NB4 (cell line): ENCODE measurements around the gene ZNF681.

Experiments
- MYC ChIP-seq: IDR thresholded peaks from 2 replicates; pipeline ENCODE4 v1.6.1; 2011; ENCODE audit warnings: low read depth, low read length
- POLR2A ChIP-seq: IDR thresholded peaks from 2 replicates; pipeline ENCODE4 v1.6.1; 2011; ENCODE audit warnings: mild to moderate bottlenecking; ENCODE audit not compliant: insufficient read length; ENCODE audit errors: extremely low read depth
- TF ChIP-seq, protein P1 (sequence below): IDR thresholded peaks from one replicate; pipeline ENCODE4 v1.5.1; 2012; ENCODE audit warnings: low read depth, low read length
- TF ChIP-seq, protein P2 (sequence below): IDR thresholded peaks from 2 replicates; pipeline ENCODE4 v1.6.1; 2011; ENCODE audit warnings: low read depth, low read length

DNA sequence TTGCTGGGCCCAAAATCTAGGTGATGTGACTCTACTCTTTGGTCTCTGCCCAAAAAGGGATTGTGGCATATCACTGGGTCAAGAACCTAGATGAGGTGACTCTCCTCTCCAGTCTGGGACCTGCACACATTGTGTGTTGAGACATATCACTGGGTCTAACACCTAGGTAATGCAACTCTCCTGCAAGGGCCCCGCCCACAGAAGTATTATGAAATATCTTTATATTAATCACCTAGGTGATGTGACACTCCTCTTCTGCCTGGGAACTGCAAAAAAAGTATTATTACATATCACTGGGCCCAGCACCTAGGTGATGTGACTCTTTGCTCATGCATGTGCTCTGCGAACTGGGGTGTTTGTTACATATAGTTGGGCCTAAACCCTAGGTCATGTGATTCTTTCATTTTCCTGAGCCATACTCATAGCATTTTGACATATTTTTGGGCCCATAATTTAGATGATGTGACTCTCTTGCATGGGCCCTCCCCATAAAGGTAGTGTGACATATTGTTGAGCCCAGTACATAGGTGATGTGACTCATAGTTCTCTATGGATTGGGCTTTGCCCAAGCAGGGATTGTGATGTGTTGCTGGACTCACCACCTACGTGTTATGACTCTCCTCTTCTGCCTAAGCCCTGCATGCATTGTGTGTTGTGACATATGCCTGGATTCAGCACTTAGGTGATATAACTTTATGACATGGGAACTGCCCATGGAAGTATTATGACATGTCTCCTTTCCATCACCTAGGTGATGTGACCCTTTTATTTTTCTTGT lies 11.2 kb upstream of the ZNF681 start:
- TF ChIP-seq, protein P1, sequence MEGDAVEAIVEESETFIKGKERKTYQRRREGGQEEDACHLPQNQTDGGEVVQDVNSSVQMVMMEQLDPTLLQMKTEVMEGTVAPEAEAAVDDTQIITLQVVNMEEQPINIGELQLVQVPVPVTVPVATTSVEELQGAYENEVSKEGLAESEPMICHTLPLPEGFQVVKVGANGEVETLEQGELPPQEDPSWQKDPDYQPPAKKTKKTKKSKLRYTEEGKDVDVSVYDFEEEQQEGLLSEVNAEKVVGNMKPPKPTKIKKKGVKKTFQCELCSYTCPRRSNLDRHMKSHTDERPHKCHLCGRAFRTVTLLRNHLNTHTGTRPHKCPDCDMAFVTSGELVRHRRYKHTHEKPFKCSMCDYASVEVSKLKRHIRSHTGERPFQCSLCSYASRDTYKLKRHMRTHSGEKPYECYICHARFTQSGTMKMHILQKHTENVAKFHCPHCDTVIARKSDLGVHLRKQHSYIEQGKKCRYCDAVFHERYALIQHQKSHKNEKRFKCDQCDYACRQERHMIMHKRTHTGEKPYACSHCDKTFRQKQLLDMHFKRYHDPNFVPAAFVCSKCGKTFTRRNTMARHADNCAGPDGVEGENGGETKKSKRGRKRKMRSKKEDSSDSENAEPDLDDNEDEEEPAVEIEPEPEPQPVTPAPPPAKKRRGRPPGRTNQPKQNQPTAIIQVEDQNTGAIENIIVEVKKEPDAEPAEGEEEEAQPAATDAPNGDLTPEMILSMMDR: no peak
- no peak for TF ChIP-seq POLR2A
- TF ChIP-seq, protein P2, sequence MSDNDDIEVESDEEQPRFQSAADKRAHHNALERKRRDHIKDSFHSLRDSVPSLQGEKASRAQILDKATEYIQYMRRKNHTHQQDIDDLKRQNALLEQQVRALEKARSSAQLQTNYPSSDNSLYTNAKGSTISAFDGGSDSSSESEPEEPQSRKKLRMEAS: no peak
- no peak for TF ChIP-seq MYC
